NCI-H146 treated with DMSO at 0.1 percent for 48 hours (cell line): ENCODE results near the gene SELE.
"Not testable (repeated sequence)": the region's sequence is repeated elsewhere in the genome, so short reads cannot be mapped to it uniquely, and the experiment has no call there.

Source experiments
- DNase-seq: peaks from one replicate; lab custom pipeline; 2025; ENCODE audit not compliant: unreplicated experiment; lab: John Stamatoyannopoulos, UW

The SELE gene

DNA sequence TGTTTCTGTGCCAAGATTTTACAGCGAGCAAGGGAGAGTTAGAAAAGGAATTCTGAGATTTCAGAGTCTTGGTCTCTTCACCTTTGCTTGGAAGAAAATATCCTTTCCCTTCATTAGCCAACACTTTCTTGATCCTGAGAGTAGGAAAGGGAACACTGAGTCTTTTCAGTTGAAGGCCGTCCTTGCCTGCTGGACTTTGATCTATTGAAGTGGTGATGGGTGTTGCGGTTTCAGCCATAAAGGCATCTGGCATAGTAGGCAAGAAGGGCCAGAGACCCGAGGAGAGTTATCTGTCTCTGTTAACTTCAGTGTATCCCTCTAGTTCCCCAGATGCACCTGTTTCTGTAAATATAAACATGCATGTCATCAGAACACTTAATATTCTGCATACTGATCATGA is 9.7 kb downstream of the SELE start:
- DNase-seq, result no peak

DNA sequence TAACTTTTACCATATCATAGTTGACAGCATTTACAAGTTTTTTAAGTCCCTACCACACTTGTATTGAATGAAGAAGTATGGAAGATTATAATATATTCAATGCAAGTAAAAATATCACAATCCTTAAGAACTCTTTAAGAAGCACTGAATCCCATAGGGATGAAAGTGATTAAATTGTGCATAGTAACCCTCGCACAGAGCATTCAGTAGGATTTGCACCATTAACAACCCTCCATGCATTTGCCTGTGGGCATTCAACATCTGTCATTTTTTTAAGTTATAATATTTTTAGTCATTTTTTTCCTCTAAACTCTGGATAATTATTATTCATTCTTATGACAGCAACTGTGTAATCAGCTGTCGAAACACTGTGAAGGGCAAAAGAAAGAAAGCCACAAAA is 10.1 kb downstream of the SELE start:
- no peak for DNase-seq

DNA sequence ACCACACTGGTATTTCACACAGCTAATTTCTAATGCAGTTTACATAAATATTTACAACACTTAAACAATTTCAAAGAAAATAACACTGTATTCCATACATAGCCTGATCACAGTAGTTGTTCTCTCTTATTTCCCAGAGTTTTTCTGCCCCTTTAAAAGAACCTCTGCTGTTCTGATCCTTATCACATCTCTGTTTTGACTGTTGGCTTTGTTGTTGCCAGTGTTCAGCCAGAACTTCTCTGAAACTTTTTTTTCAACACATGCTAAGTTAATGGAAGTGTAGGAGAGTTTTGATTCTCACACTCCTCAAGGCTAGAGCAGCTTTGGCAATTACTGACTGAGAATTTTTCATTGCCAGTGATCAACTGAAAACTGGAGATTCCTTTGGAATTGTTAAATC is 11.1 kb downstream of the SELE start:
- no peak for DNase-seq

DNA sequence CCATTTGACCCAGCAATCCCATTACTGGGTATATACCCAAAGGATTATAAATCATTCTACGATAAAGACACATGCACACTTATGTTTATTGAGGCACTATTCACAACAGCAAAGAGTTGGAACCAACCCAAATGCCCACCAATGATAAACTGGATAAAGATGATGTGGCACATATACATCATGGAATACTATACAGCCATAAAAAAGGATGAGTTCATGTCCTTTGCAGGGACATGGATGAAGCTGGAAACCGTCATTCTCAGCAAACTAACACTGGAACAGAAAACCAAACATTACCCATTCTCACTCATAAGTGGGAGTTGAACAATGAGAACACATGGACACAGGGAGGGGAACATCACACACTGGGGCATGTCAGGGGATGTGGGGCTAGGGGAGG is 18.8 kb downstream of the SELE start:
- DNase-seq, result not testable (repeated sequence)

DNA sequence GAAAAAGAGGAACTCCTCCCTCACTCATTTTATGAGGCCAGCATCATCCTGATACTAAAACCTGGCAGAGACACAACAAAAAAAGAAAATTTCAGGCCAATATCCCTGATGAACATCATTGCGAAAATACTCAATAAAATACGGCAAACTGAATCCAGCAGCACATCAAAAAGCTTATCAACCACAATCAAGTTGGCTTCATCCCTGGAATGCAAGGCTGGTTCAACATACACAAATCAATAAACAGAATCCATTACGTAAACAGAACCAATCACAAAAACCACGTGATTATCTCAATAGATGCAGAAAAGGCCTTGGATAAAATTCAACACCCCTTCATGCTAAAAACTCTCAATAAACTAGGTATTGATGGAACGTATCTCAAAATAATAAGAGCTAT is 20.8 kb downstream of the SELE start:
- DNase-seq, result not testable (repeated sequence)

DNA sequence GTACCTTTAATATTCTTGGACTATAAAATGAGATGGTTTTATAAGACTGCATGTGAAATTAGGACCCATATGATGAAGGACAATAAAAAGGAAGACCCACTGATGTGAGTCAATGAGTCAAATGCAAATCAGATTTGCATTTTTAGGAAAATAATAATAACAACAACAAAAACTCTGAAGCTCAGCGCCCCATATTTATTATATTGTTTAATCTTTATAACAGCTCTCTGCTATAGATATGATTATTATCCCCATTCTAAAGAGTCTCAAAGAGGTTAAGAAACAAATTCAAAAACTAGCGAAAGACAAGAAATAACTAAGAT is 21.6 kb downstream of the SELE start:
- DNase-seq, result no peak

DNA sequence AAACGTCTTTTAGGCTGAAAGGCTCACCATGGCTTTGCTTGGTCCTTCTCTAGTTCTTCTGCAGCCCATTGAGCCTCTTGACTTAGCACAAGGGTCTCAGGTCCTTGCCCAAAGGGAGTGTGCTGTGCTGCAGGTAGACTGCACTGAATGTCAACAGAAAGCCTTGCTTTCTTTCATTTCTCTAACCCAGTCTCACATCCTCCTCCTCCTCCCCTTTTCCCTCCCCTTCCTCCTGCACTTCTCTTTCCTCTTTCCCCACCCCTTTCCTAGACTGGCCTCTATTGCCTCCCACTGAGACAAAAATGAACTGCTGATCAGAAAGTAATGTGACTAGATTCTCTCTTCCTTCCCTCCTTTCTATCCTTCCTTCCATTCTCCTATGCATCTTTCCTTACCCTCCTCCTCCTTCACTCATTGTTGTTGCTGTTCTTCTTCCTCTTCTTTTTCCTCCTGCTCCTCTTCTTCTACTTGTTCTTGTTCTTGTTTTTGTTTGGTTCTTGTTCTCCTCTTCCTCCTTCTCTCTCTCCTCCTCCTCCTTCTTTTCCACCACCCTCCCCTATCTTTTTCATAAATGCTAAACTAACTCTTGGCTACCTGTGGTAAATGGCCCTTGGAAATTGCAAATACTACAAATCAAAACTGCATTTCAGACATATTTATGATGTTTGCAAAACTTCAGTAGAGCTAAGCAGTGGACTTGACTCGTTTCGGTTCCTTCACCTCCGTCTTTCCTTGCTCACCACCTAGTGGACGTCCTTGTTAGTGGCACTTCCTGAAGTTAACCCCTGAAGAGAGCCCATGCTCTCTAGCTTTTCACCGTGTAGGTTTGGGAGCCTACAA is 22.2 kb downstream of the SELE start, which contains the start of gene SELL:
SELL (minus strand) TSS at position 152 of the 840 bp plus-strand sequence; CDS start at position 30, 122 bp downstream.
- DNase-seq, result no peak

DNA sequence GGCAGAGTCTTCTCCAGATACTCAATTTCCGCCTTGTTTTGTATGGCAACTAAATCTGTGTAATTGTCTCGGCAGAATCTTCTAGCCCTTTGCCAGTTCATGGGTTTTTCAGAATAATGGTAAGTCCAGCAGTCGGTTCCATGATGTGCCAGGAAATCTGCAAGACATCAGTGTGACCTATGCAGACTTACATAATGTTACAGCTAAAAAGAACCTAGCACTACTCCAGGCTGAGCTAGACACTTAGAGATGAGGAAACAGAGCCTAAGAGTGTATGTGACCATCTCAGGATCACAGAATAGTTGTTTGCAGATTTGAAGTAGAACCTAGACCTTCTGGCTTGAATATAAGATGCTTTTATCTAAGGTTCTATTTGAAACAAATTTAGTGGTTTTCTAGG is 25.2 kb downstream of the SELE start:
- DNase-seq, result no peak

DNA sequence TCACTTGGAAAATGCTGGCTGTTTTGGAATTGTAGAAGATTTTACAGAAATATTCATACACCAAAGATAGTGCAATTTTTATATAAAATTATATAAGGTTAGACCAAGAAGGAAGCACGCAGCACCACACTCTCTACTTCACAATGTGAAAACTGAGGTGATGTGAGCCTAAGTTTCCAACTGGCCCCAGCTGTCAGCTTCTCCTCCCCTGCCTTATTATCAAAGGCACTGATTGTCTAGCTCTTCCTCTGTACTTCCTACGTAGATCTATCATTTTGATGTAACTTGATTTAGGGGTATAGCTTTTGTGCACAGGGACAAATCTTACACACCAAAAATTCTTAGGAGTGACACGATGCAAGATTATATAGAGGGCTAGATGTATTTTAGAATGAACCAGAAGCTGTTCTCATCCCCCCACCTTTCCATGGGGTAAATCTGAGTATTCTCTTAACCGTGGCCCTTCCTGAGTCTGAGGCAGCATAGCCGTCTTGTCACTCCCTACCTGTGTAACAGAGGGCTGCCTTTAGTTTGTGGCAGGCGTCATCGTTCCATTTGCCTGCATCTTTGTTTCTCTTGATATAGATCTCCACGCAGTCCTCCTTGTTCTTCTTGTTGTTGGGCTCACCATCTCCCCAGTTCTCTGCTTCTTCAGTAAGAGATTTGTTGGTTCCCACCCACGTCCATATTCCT is 25.8 kb downstream of the SELE start:
- no peak for DNase-seq

DNA sequence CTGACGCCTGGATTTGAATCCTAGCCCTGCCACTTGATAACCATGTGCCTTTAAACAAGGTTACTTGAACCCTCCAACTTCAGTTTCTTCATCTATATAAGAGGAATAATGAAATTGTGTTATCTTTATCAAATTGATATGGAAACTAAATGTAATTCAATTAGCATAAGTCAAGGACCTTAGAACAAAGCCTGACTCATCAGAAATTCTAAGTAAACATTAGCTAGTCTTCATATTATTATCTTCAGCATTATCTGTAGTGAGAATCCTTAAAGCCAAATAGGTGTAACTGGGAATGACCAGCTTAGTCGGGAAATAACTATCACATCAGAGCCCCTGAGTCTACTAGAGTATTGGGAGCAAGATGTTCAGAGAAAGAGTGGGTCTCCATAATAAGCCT is 29.1 kb downstream of the SELE start:
- DNase-seq, result no peak

DNA sequence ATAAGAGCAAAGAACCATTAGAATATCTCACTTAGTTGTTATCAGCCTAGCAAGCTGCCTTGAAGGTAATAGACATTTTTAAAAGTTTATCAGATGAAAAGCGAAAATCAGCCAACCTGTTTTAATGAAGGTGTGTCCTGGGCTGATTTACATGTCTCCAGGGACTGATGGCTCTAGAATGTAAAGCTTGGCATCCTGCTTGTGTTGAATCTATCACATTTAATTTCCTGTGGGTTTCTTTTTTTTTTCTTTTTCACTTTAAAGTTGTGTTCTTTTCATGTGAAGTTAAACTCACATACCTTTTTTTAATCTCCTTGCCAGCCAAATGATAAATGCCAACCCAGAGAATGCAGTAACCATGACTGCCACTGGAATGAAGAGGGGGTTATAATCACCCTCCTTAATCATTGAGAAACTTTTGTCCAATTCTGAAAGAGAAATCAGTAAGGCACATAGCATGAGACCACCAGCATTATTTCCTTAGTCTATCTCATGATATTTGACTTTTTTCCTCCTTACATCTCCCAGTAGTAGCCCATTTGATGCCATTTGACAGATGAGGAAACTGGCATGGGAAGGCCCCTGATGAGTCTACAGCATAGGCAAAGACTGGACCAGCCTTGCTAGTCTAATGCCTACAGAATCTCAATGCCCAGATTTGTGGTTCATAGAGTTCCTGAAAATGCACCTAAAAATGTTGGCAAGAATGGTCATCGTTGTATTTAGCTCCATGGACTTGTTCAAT is 32.4 kb downstream of the SELE start:
- DNase-seq, result no peak

DNA sequence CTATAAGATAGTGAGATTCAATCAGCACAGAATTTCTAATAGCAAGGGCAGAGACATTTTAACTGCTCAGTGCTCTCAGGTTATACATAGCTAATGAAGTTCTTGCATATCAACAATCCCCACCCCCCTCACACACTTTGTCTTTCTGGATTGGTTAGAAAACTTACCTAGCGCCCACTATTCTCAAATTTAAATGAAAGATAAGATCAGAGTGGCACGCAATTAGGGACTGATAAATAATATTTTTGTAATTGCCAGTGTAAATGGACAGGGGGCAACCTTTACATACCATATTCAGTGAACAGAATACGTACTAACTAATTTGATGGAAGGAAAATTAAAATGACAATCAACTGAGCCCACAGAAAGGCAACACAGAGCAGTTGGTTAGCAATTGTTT is 34.2 kb downstream of the SELE start:
- no peak for DNase-seq

DNA sequence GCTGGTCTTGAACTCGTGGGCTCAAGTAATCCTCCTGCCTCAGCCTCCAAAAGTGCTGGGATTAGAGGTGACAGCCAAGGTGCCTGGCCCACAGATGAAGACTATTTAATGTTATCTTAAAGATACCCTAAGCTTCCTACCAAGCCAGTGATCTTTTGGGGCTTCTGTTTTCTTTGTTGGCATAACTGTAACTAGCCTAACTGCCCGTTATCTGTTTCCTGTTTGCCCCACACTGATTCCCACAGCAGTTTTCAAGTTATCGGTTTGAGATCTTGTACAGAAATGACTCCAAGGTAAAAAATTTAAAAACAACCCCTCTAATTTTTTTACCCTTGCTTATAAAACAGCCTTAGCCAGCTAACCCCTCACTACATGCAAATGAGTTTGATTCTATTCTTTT is 34.9 kb downstream of the SELE start:
- no peak for DNase-seq

DNA sequence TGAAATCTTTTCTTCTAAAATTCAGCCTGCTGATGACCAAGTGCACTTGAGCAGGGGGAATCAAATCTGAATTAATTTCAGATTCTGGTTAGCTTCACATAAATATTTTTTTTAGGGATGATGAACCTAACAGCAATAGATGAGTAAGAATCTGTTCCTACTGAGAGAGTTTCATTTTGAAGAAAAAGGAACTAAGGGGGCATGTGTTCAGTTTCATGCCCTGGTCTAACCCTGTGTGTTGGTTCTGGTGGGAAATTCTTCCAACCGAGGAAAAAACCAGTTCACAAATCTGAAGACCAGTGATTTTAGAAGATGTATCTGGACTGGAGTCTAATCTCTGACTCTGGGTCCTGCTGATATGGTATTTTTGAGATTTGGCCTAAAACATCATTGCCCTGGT is 36.1 kb downstream of the SELE start:
- DNase-seq, result no peak

DNA sequence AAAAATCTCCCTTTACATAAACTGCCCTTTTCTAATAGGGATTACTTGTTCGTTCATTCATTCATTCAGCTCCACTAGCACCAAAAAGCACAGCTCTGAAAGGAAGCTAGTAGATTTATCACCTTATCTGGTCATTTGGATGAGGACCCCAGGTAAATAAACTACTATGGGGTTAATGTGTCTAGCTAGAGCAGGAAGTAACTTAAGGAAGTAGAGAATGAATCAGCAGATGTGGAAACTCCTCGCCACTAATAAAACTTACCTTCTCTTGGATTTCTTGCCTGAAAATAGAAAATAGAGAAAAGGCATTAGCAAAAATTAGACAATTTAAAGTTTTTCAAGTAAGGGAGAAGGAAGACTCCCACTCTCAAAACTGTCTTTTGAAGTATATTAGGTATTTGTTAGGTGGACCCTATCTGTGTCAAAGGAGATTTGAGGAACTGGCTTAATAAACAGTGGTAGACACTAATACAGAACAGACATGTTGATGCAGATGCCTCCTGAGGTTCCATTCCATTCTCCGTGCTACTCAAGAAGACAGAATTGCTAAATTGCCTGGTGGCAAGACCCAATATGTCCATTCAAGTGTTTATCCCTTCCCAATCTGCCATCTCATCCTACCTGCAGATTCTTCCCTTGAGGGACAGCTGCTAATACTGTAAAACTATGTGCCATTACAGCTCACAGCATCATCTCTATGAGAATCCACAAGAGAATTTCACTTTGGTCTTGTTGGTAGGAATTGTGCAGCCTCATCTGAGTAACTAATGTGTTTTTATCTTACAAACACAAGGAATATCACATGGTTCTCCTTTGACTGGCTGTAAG is 37.4 kb downstream of the SELE start:
- no peak for DNase-seq

DNA sequence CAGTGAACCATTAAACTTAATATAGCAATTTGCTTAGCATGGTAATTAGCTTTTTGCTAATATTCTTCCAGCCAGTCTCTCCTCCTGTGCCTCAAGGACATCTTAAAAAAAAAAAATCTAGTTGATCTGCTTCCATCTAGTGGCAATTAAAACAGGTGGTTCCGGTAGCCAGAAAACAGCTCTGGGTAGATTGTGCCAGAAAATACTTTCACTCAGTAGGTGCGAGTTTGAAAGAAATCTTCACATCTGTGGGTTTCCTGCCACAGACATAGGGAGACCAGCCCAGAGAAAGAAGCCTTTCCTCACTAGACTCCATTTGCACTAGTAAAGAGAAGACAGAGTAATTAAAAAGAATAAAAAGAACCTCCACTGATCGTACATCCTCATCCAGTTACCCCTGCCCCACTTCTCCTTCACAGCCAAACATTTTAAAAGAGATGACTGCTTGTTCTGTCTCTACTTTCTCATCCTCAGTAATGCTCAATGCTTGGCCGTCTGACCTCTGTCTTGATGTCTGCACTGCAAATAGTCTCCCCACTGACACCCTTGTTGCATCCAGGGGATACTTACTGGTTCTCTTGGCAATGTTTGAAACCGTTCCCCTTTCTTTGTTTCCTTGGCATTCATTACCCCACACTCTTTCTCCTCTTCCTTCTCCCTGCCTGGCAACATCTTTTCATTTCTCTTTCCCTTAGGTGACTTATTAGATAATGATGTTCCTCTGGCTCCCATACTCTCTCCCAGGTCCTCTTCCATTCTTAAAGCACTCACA is 39.4 kb downstream of the SELE start:
- no peak for DNase-seq

DNA sequence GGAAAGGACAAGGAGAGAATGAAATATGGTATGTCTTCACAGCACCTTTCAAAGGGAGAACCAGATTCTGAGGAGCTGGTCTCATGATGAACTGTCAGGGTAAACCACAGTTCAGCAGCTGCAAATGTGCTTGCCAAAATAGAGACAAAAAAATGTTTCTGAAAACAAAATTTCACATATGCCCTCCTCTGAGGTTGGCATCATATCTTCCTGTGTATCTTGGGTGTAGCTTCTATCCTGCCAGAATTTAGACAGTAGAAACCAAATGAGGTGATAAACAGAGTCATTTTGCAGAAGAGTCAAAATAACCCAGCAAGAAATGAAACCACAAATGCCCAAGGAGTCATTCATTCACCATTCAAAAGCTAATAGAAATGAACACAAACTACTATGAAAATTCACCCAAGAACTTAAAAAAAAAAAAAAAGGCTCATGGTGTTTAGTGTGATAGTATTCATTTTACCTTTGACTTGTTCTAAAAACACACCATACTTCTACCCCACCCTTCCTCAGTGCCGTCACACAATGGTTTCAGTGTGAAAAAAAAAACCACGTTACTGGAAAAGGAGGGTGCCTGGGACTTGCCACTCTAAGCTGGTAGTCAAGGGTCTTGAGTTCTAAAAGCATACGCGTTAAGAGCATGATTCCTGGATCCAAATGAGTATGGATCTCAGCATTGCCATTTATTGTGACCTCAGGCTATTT is 41.0 kb downstream of the SELE start:
- DNase-seq, result no peak

DNA sequence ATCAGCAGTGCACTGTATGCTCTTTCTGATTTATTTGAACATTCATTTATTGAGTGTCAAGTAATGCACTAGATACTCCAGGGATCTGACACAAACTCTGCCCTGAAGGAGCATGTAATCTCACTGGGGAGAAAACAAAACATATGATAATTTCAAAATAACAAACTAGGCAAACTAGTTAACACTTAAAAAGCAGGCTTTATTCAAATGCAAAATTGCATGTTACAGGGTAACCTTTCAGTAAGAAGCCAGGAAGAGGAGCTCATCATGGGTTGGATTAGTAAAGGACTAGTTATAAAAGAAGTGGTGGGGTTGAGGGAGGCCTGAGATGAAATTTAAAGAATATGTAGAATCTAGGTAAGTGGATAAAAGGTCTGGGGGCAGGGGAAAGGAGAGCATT is 43.4 kb downstream of the SELE start:
- DNase-seq, result no peak

DNA sequence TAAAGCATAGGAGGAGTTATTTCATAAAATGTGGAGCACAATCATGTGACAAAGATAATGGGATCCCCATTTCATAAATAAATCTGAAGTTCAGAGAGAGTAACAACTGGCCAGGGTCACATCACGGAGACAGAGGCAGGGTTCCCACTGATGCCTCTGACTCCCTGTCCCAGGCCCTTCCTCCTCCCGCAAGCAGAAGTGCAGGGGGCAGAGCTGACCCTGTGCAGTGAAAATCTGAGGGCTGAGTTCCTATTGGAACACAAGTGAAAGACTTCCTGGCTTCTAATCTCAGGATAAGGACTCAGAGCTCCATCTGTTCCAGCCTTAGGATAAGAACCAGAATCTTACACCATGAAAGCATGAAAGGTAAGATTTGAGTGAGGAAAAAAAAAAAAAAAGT is 44.5 kb downstream of the SELE start:
- DNase-seq, result no peak

DNA sequence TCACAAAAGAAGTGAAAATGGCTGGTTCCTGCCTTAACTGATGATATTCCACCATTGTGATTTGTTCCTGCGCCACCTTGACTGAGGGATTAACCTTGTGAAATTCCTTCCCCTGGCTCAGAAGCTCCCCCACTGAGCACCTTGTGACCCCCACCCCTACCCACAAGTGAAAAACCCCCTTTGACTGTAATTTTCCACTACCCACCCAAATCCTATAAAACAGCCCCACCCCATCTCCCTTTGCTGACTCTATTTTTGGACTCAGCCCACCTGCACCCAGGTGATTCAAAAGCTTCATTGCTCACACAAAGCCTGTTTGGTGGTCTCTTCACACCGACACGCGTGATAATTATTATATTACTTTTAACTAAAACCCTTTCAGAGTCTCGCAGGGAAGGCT is 45.5 kb downstream of the SELE start:
- DNase-seq, result not testable (repeated sequence)
